ENCODE measurements around the gene ACVR1. TPM values are rescaled to one million over a fixed set of nuclear protein-coding genes. Genes with fewer than 3 reads are reported as not detected.

ACVR1 gene
- total and polyA plus RNA-seq, 2 of the 13 experiments (the other 11 are each of a cell fraction or from before 2014, with no cell fraction given) = 2.3 to 5.4 TPM

GRCh38 chr2:157837851-157838441 is 38.2 kb downstream of the ACVR1 start:
- no peaks in the 10 kb centered on the region for H4K20me1 ChIP-seq (ENCODE audit: insufficient read depth, low read length)
- peak overlapping the region; percentile 49 for H2AFZ ChIP-seq (ENCODE audit: low read length)
- no peaks in the 10 kb centered on the region for H3K36me3 ChIP-seq (replicated peaks in 1 of 2; ENCODE audit: control insufficient read depth in 1 of 2, insufficient read depth in 2 of 2, low read length in 2 of 2)
- ChIA-PET POLR2A (interaction anchor here (1.2 to 4.0 kb wide), 4 partner anchors 9 to 293 kb away, joined by 3 to 26 read pairs (median 4); partner anchors contain the start of gene ACVR1), CTCF (ENCODE audit: low intra/inter-chr PET ratio, low total read pairs) (no interaction called here)
- peak overlapping the region; percentile 53 to 63 (median 55) for H3K4me3 ChIP-seq (replicated peaks in 1 of 3; ENCODE audit: insufficient read depth in 1 of 3, low read depth in 2 of 3, low read length in 3 of 3)
- 12% methylated on average over 13 of the region's 13 CpGs for WGBS (ENCODE audit: low lambda C conversion rate)
- H3K4me1 ChIP-seq (ENCODE audit: insufficient read depth, low read length) = peaks cover 71% of the 10 kb centered on the region
- peak; percentile 15 for FAIRE-seq
- BruUV-seq (replicated peaks) = TSS peak; percentile 54
- H3K27ac ChIP-seq (ENCODE audit: extremely low read length, insufficient read depth, low read length) = peak overlapping the region; percentile 85
- peak overlapping the region; percentile 96 for H3K4me2 ChIP-seq (ENCODE audit: low read depth, low read length)
- no peaks in the 10 kb centered on the region for H3K27me3 ChIP-seq (ENCODE audit: control insufficient read depth in 1 of 2, insufficient read depth in 2 of 2, low read length in 2 of 2)
- H3K9ac ChIP-seq (ENCODE audit: insufficient read depth, low read depth, low read length) = peak overlapping the region; percentile 68
- in situ Hi-C loops (cut with HindIII; ENCODE audit: extremely low pct_ligation_motif_present, low pct_unique_long_range_greater_than_20kb) = no loop called here
- no peaks in the 10 kb centered on the region for H3K9me3 ChIP-seq (ENCODE audit: low read length)
- H3K79me2 ChIP-seq (ENCODE audit: insufficient read depth, low read length) = no peaks in the 10 kb centered on the region
- DNase-seq (ENCODE audit: low spot score) = peak; percentile 66
- intact Hi-C loops (cut with micrococcal nuclease; ENCODE audit: unreplicated experiment) = loop anchor here (1.0 to 5.0 kb wide), 2 partner anchors 38 to 56 kb away; partner anchors contain the start of gene ACVR1
- peak; percentile 32 for ATAC-seq
- 0 out of 2 replicates have a peak, but pooled peaks have one; percentile 5 for TF ChIP-seq YEATS2 (CRISPR knock-in tag; IDR thresholded peaks at IDR 0.05; ENCODE audit: borderline replicate concordance)
- no peak for TF ChIP-seq RBM22 (optimal IDR thresholded peaks at IDR 0.05; ENCODE audit: low read length)
- peak; percentile 49; the same call in 1 of the 2 replicates for TF ChIP-seq ZNF740 (CRISPR knock-in tag; IDR thresholded peaks at IDR 0.05)
- no peak for TF ChIP-seq SOX6 (IDR thresholded peaks at IDR 0.05)
- TF ChIP-seq SOX6 (CRISPR knock-in tag; IDR thresholded peaks at IDR 0.05) = peak; percentile 31
- no peak for TF ChIP-seq LCORL (IDR thresholded peaks at IDR 0.05)
- TF ChIP-seq LCORL (CRISPR knock-in tag; IDR thresholded peaks at IDR 0.05) = no peak
- peak; percentile 20; the same call in 1 of the 2 replicates for TF ChIP-seq TCF7 (IDR thresholded peaks at IDR 0.05; ENCODE audit: low read depth)
- no peak for TF ChIP-seq STAT5B (CRISPR knock-in tag; IDR thresholded peaks at IDR 0.05)
- TF ChIP-seq ZNF264 (CRISPR knock-in tag; IDR thresholded peaks at IDR 0.05) = 0 out of 2 replicates have a peak, but pooled peaks have one; percentile 31
- TF ChIP-seq ZBTB38 (CRISPR knock-in tag; IDR thresholded peaks at IDR 0.05) = no peak
- TF ChIP-seq, protein P1, sequence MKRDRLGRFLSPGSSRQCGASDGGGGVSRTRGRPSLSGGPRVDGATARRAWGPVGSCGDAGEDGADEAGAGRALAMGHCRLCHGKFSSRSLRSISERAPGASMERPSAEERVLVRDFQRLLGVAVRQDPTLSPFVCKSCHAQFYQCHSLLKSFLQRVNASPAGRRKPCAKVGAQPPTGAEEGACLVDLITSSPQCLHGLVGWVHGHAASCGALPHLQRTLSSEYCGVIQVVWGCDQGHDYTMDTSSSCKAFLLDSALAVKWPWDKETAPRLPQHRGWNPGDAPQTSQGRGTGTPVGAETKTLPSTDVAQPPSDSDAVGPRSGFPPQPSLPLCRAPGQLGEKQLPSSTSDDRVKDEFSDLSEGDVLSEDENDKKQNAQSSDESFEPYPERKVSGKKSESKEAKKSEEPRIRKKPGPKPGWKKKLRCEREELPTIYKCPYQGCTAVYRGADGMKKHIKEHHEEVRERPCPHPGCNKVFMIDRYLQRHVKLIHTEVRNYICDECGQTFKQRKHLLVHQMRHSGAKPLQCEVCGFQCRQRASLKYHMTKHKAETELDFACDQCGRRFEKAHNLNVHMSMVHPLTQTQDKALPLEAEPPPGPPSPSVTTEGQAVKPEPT (CRISPR knock-in tag; IDR thresholded peaks at IDR 0.05; ENCODE audit: low read depth) = no peak
- TF ChIP-seq POLR2G (IDR thresholded peaks at IDR 0.05; ENCODE audit: low read depth, low read length) = 0 out of 2 replicates have a peak, but pooled peaks have one; percentile 10
- TF ChIP-seq JARID2 (CRISPR knock-in tag; IDR thresholded peaks at IDR 0.05; ENCODE audit: insufficient replicate concordance) = peak; percentile 5
- peak; percentile 24; the same call in 1 of the 2 replicates for TF ChIP-seq ARID2 (CRISPR knock-in tag; IDR thresholded peaks at IDR 0.05; ENCODE audit: borderline replicate concordance)
- no peak for TF ChIP-seq CSRNP2 (CRISPR knock-in tag; conservative IDR thresholded peaks at IDR 0.05; ENCODE audit: low read depth)
